ENCODE measurements around the gene MAP3K20.

DNA sequence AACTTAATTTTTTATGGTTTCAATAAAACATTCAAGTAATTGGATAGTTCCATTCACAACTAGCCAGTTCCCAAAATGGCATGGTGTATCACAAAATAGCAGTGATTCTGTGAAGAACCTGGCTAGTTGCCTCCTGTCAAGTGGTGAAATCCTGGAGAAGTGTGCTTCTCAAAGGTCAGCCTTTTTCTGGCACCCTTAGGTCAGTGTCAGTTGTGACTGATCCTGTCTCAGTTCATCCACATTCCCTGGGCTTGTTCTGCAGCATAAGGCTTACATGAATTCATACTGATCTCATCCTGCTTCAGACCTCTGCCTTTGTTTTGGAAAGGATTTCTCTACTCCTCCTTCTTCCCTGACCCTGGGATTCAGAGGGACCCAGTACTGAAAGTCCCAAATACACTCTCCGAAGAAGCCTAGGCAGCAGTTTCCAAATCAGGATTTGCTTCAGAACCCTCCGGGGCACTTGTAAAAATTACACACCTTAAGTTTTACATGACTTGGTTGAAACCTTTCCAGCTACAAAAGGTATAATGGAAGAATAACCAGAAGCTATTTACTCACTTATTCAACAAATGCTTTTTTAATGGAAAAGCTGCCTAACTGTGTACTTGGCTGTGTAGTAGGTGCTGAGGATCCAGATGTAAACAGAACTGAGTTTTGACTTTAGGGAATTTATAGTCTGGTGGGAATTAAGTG, 11.0 kb downstream of the MAP3K20 start:
- TF ChIP-seq, protein P1, sequence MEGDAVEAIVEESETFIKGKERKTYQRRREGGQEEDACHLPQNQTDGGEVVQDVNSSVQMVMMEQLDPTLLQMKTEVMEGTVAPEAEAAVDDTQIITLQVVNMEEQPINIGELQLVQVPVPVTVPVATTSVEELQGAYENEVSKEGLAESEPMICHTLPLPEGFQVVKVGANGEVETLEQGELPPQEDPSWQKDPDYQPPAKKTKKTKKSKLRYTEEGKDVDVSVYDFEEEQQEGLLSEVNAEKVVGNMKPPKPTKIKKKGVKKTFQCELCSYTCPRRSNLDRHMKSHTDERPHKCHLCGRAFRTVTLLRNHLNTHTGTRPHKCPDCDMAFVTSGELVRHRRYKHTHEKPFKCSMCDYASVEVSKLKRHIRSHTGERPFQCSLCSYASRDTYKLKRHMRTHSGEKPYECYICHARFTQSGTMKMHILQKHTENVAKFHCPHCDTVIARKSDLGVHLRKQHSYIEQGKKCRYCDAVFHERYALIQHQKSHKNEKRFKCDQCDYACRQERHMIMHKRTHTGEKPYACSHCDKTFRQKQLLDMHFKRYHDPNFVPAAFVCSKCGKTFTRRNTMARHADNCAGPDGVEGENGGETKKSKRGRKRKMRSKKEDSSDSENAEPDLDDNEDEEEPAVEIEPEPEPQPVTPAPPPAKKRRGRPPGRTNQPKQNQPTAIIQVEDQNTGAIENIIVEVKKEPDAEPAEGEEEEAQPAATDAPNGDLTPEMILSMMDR (conservative IDR thresholded peaks at IDR 0.05 in 1 of 2, IDR thresholded peaks at IDR 0.05 in 1 of 2; ENCODE audit: extremely low read depth in 1 of 2, insufficient read depth in 1 of 2, low read depth in 1 of 2, low read length in 2 of 2), result no peak
- TF ChIP-seq EZH2 (IDR thresholded peaks at IDR 0.05; ENCODE audit: borderline replicate concordance, low read length), result no peak
